ENCODE data around the gene CDO1. TPM values are rescaled to one million over a fixed set of nuclear protein-coding genes. Genes with fewer than 3 reads are reported as not detected.

CDO1 gene
- total and polyA plus RNA-seq, 9 of the 15 experiments (the other 6 are each of a cell fraction or from before 2014, with no cell fraction given) = 0.16 to 0.22 TPM; not detected in 7

DNA sequence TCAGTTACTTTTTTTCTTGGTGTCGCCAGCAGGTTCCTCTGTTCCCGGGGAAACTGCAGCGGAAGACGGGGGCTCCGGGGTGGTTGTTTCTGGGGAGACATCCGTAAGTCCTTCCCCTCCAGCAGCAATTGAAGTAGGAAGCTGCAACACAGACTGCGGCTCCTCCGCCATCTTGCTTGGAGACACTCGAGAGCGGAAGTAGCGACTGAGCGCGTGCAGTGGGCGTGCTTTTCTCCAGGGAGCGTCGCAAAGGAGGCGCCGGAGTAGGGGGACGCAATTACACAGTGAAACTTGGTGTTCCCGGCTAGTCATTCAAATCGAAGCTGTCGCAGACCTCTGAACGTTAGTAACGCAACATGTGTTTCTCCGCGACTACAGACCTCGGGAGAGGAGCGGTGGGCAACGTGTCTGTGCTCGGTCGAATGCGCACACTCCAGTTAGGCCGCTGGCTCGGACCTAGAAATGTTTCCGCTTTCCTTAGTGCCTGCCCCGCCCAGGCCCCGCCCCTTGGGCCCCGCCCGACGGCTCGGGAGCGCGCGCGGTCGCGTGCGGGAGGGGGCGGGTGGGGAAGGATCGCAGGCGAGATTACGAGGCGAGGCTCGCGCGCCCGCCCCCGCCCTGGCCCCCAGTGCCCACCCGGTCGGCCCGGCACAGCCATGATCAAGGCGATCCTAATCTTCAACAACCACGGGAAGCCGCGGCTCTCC, 25.1 kb upstream of the CDO1 start, which contains the start of the genes AP3S1 and ATG12 (continued):
- TF ChIP-seq, protein P1, sequence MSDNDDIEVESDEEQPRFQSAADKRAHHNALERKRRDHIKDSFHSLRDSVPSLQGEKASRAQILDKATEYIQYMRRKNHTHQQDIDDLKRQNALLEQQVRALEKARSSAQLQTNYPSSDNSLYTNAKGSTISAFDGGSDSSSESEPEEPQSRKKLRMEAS (CRISPR knock-in tag; IDR thresholded peaks at IDR 0.05) = peak; percentile 84
- no peak for TF ChIP-seq ZNF140 (CRISPR knock-in tag; IDR thresholded peaks at IDR 0.05)
- peak; percentile 51; the same call in 1 of the 2 replicates for TF ChIP-seq HCFC1 (IDR thresholded peaks at IDR 0.05; ENCODE audit: low read depth, low read length)
- peak; percentile 43; the same call in 1 of the 2 replicates for TF ChIP-seq ERF (CRISPR knock-in tag; IDR thresholded peaks at IDR 0.05)
- peak; percentile 88 for TF ChIP-seq PML (IDR thresholded peaks at IDR 0.05; ENCODE audit: low read length)
- TF ChIP-seq, protein P2, sequence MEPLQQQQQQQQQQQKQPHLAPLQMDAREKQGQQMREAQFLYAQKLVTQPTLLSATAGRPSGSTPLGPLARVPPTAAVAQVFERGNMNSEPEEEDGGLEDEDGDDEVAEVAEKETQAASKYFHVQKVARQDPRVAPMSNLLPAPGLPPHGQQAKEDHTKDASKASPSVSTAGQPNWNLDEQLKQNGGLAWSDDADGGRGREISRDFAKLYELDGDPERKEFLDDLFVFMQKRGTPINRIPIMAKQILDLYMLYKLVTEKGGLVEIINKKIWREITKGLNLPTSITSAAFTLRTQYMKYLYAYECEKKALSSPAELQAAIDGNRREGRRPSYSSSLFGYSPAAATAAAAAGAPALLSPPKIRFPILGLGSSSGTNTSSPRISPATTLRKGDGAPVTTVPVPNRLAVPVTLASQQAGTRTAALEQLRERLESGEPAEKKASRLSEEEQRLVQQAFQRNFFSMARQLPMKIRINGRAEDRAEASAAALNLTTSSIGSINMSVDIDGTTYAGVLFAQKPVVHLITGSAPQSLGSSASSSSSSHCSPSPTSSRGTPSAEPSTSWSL (CRISPR knock-in tag; IDR thresholded peaks at IDR 0.05; ENCODE audit: borderline replicate concordance) = no peak
- TF ChIP-seq KAT8 (IDR thresholded peaks at IDR 0.05; ENCODE audit: low read depth) = no peak
- TF ChIP-seq ZNF76 (CRISPR knock-in tag; IDR thresholded peaks at IDR 0.05; ENCODE audit: borderline replicate concordance) = peak; percentile 35; the same call in 1 of the 2 replicates
- no peak for TF ChIP-seq ZNF408 (CRISPR knock-in tag; IDR thresholded peaks at IDR 0.05; ENCODE audit: low read depth)
- 0 out of 4 replicates have a peak, but pooled peaks of 1 of the 2 experiments have one; percentile 15 for TF ChIP-seq TEAD1 (CRISPR knock-in tag; IDR thresholded peaks at IDR 0.05)
- TF ChIP-seq HDAC8 (tag; IDR thresholded peaks at IDR 0.05) = no peak
- 0 out of 2 replicates have a peak, but pooled peaks have one; percentile 14 for TF ChIP-seq NCOR1 (IDR thresholded peaks at IDR 0.05)
- no peak for TF ChIP-seq FUS (optimal IDR thresholded peaks at IDR 0.05; ENCODE audit: low read depth, low read length)
- peak; percentile 38; the same call in 1 of the 2 replicates for TF ChIP-seq DPF2 (IDR thresholded peaks at IDR 0.05)
- TF ChIP-seq PHF8 (IDR thresholded peaks at IDR 0.05; ENCODE audit: borderline replicate concordance, low read length) = peak; percentile 83
- peak; percentile 52; the same call in 1 of the 2 replicates for TF ChIP-seq JUND (IDR thresholded peaks at IDR 0.05; ENCODE audit: borderline replicate concordance, low read depth, low read length)
- TF ChIP-seq JUND (tag; IDR thresholded peaks at IDR 0.05; ENCODE audit: borderline replicate concordance, low read depth, low read length) = peak; percentile 23; the same call in 1 of the 3 replicates
- TF ChIP-seq ZNF583 (CRISPR knock-in tag; IDR thresholded peaks at IDR 0.05) = no peak
- TF ChIP-seq SIN3A (IDR thresholded peaks at IDR 0.05; ENCODE audit: borderline replicate concordance in 2 of 2, control insufficient read depth in 1 of 2, low read depth in 2 of 2, low read length in 2 of 2) = peak in 1 of 2 experiments; percentile 70; a peak in 1 of 4 replicates
- no peak for TF ChIP-seq ILF3 (IDR thresholded peaks at IDR 0.05; ENCODE audit: borderline replicate concordance)
- TF ChIP-seq, protein P3, sequence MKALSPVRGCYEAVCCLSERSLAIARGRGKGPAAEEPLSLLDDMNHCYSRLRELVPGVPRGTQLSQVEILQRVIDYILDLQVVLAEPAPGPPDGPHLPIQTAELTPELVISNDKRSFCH (CRISPR knock-in tag; IDR thresholded peaks at IDR 0.05) = no peak
- TF ChIP-seq, protein P3 (tag; IDR thresholded peaks at IDR 0.05) = no peak
- TF ChIP-seq POLR2AphosphoS5 (IDR thresholded peaks at IDR 0.05; ENCODE audit: control insufficient read depth, insufficient read depth, low read depth, low read length) = peak; percentile 70
- no peak for TF ChIP-seq CAMTA2 (CRISPR knock-in tag; conservative IDR thresholded peaks at IDR 0.05)
- peak; percentile 37; the same call in 1 of the 2 replicates for TF ChIP-seq DMBX1 (CRISPR knock-in tag; IDR thresholded peaks at IDR 0.05; ENCODE audit: borderline replicate concordance)
- TF ChIP-seq ZNF77 (CRISPR knock-in tag; IDR thresholded peaks at IDR 0.05) = no peak
- TF ChIP-seq, protein P4, sequence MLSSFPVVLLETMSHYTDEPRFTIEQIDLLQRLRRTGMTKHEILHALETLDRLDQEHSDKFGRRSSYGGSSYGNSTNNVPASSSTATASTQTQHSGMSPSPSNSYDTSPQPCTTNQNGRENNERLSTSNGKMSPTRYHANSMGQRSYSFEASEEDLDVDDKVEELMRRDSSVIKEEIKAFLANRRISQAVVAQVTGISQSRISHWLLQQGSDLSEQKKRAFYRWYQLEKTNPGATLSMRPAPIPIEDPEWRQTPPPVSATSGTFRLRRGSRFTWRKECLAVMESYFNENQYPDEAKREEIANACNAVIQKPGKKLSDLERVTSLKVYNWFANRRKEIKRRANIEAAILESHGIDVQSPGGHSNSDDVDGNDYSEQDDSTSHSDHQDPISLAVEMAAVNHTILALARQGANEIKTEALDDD (IDR thresholded peaks at IDR 0.05) = no peak
